Kidney tubule cell (primary cell): ENCODE results near the gene UFSP2.

ENCODE experiments used
- DNase-seq: peaks from one replicate; pipeline ENCODE4 v3.0.0-alpha.2; 2018; ENCODE audit warnings: low spot score

Gene UFSP2

DNA sequence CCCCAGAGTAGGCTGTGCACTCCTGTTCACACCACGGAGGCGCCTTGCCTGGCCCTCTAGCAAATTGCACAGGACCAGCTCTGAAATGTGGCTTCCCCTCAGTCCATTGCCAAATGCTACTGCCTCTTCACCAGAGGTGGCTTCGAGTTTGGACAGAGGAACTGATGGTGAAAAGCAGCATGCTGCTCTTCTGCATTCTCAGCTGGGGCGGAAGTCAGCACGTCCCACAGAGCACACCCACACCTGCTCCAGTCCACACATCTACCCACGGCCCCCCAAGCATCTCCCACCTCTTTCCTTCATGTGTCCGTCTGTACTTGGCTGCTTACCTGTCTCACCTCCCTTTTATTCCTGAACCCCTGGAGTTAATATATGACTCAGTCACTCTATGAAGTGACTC lies 73.6 kb downstream of the UFSP2 start:
- DNase-seq = no peak

DNA sequence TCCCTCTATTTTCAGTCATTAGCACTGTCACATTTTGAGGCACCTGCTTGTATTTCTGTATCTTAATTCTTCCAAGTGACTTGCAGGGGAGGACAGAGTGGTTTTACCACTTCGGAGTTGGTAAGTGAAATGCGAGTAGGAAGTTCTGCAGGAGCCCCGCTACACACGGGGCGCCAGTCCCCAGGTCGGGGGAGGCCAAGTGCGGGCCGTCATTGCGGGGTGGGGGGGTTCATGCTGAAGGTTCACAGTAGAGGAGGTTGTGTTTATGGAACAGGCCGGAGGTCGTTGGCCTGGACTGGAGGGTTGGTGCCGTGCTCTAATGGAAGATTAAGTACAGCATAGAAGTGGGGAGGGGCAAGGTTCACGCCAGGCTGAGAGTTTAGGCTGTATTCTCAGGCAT lies 74.1 kb downstream of the UFSP2 start:
- no peak for DNase-seq
